Medulla oblongata (tissue), 1 donor: ENCODE measurements around the gene CDH15.
A peak's percentile ranks its signal among the peaks of the same experiment; 100 is the strongest.
"Not testable (repeated sequence)": the region's sequence is repeated elsewhere in the genome, so short reads cannot be mapped to it uniquely, and the experiment has no call there.

Source experiments
- DNase-seq: peaks from one replicate; pipeline ENCODE4 v3.0.0-alpha.2; 2015; ENCODE audit errors: extremely low spot score

The CDH15 gene

DNA sequence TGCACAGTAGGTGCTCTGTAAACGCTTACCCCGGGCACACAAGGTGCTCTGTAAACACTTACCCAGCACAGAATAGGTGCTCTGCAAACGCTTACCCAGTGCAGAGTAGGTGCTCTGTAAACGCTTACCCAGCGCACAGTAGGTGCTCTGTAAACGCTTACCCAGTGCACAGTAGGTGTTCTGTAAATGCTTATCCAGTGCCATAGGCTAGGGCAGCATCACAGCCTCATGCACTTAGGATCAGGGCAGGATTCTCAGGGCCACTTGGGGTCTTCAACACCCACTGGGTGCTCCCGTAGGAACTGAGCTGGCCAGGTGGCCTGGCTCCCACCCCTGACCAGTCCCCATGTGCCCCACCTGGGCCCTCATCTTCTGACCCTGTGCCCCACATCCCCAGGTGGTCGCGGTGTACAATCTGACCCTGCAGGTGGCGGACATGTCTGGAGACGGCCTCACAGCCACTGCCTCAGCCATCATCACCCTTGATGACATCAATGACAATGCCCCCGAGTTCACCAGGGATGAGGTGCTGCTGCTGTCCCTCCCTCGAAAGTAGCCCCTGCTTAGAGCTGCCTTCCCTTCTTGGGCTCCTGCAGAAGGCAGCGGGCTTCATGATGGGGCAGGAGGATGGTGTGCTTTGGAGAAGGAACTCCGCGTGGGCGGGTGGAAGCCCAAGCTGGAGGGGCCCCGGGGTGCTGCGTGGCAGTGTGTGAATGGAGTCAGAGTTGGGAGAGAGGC is 15.7 kb downstream of the CDH15 start:
- DNase-seq, result no peak

DNA sequence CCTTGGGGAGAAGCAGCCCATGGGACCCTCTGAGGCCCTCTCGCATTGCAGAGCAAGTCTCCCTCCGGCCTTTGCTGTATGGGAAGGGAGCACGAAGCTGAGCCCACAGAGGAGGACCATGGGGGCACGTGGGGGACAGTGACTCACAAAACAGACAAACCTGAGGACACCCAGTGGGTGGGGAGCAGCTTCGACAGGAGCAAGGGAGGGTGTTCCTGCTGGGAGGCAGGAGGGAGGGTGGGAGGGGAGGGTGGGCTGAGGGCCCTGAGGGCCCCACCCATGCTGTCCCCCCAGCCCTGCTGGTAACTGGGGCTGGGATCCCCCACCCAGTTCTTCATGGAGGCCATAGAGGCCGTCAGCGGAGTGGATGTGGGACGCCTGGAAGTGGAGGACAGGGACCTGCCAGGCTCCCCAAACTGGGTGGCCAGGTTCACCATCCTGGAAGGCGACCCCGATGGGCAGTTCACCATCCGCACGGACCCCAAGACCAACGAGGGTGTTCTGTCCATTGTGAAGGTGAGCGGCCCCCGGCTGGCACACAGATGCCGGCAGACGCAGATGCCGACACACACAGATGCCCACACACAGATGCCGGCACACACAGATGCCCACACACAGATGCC is 16.3 kb downstream of the CDH15 start:
- no peak for DNase-seq

DNA sequence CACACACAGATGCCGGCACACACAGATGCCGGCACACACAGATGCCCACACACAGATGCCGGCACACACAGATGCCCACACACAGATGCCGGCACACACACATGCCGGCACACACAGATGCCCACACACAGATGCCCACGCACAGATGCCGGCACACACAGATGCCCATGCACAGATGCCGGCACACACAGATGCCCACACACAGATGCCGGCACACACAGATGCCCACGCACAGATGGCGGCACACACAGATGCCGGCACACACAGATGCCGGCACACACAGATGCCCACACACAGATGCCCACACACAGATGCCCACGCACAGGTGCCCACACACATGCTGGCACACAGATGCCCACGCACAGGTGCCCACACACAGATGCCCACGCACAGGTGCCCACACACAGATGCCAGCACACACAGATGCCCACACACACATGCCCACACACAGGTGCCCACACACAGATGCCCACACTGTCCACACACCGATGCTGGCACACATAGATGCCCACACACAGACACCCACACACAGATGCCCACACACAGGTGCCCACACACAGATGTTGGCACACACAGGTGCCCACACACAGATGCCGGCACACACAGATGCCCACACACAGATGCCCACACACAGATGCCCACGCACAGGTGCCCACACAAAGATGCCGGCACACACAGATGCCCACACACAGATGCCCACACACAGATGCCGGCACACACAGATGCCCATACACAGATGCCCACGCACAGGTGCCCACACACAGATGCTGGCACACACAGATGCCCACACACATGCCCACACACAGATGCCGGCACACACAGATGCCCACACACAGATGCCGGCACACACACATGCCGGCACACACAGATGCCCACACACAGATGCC is 17.2 kb downstream of the CDH15 start:
- DNase-seq, result not testable (repeated sequence)

DNA sequence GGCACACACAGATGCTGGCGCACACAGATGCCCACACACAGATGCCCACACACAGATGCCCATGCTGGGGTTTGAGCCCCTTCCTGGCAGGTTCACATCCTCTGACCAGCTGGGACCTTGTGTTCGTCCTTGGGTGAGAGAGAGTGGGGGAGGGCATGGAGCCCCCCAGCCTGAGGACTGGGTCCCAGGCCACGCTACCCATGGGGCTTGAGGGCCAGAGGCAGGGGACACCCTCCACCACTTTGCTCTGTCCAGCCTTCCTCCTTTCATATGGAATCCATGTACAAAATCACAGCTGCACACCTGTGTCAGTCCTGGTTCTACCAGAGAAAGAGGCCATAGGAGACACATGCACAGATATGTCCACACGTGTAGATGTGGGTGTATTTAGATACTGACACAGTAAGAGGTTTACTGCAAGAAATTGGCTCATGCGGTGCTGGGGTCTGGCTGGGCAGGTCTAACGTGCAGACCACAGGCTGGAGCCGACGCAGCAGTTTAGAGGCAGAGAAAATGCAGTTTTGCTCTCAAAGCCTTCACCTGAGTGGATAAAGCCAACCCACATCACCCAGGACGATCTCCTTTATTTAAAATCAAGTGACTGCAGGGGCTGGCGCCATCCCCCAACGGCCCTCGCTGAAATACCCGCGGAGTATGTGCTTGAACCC is 17.9 kb downstream of the CDH15 start:
- no peak for DNase-seq

DNA sequence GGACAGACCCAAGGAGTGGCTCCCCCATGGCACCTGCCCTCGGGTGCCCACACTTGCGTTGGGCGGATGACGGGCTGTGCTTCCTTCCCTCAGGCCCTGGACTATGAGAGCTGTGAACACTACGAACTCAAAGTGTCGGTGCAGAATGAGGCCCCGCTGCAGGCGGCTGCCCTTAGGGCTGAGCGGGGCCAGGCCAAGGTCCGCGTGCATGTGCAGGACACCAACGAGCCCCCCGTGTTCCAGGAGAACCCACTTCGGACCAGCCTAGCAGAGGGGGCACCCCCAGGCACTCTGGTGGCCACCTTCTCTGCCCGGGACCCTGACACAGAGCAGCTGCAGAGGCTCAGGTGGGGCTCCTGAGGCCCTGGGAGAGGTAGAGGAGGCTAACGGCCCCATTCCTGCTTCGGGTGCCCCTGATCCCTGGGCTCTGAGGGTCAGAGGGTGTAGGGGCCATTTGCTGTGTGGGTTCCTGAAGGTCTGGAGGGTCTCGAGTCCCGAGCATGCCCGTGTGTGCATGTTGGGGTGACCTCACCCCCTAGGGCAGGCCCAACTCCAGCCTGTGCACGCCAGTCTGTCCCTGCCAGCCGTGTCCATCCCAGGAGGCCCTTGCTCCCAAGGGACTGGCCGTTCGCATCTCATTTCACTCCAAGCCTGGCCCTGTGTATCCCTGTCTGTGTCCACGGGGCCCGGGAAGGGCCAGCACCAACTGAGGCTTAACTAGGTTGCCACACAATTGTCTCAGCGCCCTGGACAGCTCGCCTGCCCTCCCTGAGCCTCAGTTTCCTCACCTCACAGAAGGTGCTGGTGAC is 18.8 kb downstream of the CDH15 start:
- no peak for DNase-seq

DNA sequence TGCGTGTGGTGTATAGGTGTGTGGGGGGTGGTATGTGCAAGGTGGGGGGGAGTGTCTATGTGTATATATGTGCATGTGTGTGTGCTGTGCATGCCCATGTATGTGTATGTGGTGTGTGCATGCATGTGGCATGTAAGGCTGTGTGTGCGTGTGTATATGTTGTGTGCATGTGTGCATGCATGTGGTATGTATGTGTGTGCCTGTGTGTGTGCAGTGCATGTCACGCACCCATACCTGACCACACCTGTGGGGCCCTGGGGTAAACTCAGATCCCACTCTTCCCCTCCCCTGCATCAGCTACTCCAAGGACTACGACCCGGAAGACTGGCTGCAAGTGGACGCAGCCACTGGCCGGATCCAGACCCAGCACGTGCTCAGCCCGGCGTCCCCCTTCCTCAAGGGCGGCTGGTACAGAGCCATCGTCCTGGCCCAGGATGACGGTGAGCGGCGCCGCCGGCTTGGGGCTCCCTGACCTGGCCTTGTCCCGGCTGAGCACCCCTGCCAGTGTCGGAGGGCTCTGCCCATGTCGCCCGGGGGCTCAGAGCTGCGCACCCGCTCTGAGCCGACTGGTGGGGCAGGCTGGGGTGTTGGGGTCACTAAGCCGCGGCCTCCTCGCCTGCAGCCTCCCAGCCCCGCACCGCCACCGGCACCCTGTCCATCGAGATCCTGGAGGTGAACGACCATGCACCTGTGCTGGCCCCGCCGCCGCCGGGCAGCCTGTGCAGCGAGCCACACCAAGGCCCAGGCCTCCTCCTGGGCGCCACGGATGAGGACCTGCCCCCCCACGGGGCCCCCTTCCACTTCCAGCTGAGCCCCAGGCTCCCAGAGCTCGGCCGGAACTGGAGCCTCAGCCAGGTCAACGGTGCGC is 19.7 kb downstream of the CDH15 start:
- DNase-seq, result no peak

DNA sequence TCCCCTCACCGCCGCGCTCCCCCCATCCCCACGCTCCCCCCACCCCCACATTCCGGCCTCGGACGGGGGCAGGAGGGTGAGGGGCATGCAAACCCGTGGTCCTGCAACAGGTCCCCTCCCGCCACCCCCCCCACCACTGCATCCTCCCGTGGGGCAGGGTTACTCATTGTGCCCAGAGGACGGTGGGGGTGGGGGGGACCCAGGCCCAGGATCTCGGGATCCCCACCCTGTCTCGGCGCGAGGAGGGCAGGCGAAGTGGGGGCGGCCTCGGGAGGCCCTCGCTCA is 20.3 kb downstream of the CDH15 start:
- DNase-seq, result no peak

DNA sequence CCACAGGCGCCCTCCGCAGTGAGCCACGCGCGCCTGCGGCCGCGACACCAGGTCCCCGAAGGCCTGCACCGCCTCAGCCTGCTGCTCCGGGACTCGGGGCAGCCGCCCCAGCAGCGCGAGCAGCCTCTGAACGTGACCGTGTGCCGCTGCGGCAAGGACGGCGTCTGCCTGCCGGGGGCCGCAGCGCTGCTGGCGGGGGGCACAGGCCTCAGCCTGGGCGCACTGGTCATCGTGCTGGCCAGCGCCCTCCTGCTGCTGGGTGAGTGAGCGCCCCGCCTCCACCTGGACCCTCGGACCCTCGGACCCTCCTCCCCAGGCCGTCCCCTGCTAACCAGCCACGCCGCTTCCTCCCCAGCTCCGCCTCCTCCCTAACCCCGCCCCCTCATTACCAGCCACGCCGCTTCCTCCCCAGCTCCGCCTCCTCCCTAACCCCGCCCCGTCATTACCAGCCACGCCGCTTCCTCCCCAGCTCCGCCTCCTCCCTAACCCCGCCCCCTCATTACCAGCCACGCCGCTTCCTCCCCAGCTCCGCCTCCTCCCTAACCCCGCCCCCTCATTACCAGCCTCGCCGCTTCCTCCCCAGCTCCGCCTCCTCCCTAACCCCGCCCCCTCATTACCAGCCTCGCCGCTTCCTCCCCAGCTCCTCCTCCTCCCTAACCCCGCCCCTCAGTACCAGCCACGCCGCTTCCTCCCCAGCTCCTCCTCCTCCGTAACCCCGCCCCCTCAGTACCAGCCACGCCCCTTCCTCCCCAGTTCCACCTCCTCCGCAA is 20.8 kb downstream of the CDH15 start:
- DNase-seq, result peak; percentile 18

DNA sequence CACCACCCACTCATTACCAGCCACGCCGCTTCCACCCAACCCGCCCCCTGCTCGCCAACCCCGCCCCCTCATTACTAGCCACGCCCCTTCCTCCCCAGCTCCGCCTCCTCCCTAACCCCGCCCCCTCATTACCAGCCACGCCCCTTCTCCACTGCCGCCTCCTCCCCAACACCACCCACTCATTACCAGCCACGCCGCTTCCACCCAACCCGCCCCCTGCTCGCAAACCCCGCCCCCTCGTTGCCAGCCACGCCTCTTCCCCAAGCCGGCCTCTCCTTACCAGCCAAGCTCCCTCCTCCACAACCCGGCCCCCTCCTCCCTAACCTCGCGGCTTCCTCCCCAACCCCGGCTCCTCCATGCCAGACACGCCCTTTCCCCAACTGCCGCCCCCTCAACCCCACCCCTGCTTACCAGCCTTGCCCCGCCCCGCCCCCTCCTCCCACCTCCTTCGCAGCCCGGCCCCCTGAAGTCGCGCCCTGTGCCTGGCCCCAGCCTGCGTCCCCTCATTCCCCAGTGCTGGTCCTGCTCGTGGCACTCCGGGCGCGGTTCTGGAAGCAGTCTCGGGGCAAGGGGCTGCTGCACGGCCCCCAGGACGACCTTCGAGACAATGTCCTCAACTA is 21.5 kb downstream of the CDH15 start:
- DNase-seq, result no peak

DNA sequence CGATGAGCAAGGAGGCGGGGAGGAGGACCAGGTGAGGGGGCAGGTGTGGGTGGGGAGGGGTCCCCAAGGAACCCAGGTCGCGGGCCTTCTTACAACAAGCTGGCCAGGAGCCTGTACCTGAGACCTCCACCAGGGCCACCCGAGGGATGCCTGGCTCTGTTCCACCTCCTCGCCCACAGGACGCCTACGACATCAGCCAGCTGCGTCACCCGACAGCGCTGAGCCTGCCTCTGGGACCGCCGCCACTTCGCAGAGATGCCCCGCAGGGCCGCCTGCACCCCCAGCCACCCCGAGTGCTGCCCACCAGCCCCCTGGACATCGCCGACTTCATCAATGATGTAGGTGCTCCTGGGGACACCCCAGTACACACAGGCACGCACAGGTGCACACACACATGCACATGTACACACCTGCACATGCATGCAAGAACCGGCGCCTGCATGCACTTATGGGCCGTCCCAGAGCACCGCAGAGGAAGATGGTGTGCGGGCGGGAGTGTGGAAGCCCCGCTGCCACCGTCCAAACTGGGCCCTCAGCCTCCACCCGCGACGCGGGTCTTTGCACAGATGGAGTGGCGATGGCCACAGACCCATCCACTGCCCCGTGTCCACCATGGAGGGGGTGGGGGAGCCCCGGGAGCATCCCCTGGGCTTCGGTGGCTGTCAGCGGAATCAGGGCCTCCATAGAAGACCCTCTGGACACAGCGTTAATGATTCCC is 22.2 kb downstream of the CDH15 start:
- DNase-seq, result no peak

DNA sequence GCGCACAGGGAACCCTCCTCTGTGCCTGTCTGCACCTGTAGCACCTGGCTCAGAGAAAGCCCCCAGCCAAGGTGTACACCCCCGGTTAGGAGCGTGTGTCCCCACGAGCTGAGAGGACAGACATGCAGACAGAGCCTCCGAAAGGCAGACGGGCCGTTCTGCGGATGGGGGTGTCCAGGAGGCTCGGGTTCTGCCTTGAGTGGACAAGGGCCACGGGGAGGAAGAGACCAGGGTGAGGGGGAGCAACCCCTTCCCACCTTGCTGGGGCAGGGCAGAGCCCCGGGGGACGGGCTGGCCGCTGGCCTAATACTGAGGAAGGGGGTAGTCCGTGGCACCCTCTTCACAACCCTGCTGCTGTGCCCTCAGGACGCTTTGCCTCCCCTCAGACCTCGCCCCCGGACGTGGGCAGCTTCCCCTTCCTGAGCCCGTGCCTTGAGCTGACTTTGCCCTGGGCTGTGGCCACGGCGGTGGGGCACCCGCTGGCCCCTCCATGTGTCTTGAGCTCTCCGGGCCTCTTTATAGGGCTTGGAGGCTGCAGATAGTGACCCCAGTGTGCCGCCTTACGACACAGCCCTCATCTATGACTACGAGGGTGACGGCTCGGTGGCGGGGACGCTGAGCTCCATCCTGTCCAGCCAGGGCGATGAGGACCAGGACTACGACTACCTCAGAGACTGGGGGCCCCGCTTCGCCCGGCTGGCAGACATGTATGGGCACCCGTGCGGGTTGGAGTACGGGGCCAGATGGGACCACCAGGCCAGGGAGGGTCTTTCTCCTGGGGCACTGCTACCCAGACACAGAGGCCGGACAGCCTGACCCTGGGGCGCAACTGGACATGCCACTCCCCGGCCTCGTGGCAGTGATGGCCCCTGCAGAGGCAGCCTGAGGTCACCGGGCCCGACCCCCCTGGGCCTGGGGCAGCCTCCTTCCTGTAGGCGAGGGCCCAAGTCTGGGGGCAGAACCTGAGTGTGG is 23.1 kb downstream of the CDH15 start:
- DNase-seq, result no peak

DNA sequence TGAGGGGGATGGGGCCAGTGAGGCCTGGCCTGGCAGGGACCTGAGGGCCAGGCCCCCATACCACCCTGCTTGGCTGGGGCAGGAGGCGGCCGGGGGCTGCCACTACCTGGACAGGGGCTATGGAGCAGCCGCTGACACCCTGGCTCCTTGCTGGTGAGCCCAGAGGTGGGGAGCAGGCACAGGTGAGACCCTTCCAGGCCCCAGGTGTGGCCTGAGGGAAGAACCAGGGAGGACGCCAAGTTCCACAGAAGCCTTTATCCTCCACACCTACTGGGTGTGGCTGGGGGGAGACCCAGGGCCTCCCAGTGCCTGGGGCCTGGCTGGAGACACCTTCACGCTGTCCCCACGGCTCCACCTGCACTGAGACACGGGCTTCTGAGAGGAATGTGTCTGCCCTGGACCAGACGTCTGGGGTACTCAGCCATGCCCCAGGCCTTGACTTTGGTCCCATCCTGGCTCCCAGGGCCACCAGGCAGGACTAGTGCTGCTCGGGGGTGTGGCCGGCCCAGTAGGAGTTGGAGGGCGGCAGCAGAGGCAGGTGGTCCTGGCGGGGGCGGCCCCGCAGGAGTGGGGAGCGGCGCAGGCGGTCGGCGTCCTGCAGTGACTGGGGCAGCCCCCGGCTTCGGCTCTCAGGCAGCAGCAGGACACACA is 24.1 kb downstream of the CDH15 start:
- no peak for DNase-seq

DNA sequence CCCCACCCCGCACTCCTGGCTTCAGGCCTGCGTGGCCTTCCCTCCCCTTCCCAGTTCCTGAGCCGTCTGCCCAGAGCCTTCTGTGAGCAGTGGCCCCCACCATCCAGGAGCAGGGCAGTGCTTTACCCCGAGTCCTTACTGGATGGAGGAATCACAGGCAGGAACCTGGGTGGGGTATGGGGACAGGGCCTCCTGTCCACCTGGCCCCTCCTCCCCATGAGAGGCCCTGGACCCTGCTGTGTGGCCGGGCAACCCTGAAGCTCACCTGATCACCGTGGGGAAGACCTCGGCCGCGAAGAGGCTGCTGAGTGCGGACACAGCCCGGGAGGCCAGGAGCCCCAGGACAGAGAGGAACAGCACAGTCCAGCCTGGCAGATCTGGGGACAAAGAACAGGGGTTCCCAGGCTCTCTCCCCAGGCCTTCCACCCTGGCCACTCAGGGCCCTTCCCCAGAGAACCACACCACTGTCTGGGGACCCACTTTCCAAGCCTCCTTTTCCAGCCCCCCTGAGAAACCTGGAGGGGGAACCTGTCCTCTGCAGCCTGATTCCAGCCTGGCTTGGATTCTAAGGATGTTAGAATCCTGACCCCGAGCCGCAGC is 25.6 kb downstream of the CDH15 start:
- DNase-seq, result no peak

DNA sequence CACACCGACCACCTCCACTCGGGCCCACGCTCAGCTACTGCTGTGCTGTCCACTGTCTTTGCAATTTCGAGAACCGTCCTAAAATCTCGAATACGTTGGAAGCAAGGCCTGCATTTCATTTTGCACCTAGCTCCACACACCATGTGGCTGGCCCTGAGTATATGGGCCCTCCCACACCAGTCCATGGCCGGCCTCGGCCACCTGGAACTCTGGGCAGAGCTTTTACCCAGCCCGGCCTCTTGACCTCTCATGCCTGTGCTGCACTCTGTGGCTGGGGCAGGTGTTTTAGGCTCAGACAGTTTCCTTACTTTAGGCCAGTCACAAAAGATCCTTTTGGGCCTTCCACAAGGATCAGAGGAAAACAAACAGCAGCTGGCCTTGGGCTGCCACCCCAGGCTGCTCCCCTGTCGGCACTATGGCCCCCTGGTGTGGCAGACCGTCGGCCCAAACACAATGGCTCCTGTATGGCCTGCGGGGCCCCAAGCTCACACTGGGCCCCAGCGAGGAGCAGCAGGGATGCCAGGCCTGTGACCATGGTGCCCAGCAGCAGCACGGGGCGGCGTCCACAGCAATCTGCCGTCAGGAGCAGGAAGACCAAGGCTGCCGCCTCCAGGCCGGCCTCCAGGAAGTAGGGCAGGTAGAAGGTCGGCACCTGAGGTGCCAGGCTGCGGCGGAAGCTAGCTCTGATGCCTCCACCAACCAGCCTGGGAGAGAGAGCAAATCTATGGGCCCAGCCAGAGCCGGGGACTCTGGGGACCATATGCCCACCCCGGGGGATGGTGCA is 26.3 kb downstream of the CDH15 start:
- no peak for DNase-seq

DNA sequence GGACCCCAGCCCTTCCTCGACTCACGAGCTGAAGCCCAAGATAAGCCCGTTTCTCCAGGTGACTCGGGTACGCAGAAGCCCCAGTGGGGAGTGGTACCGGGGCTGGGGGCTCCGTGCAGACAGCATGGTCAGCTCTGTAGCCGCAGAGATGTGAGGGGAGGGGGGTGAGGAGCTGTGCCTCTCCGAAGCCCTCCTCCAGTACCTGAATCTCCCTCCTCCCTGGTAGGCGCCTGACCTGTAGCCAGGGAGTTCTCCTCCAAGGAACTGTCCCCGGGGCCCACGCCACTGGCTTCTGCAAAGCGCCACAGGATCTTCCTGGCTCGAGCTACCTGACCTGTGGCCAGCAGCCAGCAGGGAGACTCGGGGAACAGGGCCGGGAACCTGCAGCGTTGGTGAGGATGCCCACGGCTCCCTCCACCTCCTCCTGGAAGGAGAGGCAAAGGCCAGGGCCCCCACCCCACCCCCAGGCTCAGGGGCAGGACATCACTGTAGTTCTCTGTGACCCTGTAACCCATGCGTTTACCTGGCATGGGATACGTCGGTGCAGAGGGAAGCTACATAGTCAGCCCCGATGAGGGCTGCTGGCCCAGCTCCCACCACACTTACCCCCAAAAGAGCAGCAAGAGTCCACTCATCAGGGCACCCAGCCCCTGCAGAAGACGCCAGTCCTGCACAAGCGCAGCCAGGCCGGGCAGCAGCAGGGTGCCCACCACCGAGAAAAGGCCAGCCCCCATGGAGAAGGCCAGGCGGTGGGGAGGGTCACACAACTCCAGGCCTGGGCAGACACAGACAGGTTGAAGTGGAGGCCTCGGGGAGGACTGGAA is 27.1 kb downstream of the CDH15 start:
- DNase-seq, result no peak
